Body of pancreas (tissue), 4 donors: ENCODE results near the gene PPIC.

Experiments
- POLR2A ChIP-seq, 3 donors: fragments of 450-650 bp; IDR thresholded peaks; one replicate each; pipeline ENCODE4 v1.6.1; 2016; ENCODE audit warnings: antibody characterized with exemption in 3 of 3, mild to moderate bottlenecking in 2 of 3
- TF ChIP-seq, protein P1 (sequence below), 7 experiments: fragments of 450-650 bp in 4 of 7; fragments of 200-600 bp in 3 of 7; sonication (generic) in 3 of 7; IDR thresholded peaks; one replicate each; pipeline ENCODE4 v1.5.1; 2016 to 2019; ENCODE audit warnings: antibody characterized with exemption in 7 of 7

DNA sequence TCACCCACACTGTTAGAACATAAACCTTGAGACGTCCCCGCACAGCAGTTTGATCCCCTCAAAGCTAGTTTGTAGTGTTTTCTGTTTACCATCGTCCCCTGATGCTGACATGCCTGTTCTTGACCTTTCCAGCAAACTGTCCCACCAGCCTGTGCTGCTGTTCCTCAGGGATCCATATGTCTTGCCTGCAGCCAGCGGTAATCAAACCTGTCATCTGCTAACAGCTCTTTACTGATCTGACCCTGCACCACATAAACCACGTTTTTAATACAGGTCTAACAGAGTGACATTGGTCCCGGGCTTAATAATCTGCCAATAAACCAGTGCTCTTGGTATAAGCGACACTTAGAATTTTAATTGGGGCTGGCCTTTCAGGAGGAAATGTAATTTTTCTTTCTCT lies 34.7 kb downstream of the PPIC start:
- TF ChIP-seq, protein P1, sequence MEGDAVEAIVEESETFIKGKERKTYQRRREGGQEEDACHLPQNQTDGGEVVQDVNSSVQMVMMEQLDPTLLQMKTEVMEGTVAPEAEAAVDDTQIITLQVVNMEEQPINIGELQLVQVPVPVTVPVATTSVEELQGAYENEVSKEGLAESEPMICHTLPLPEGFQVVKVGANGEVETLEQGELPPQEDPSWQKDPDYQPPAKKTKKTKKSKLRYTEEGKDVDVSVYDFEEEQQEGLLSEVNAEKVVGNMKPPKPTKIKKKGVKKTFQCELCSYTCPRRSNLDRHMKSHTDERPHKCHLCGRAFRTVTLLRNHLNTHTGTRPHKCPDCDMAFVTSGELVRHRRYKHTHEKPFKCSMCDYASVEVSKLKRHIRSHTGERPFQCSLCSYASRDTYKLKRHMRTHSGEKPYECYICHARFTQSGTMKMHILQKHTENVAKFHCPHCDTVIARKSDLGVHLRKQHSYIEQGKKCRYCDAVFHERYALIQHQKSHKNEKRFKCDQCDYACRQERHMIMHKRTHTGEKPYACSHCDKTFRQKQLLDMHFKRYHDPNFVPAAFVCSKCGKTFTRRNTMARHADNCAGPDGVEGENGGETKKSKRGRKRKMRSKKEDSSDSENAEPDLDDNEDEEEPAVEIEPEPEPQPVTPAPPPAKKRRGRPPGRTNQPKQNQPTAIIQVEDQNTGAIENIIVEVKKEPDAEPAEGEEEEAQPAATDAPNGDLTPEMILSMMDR (IDR thresholded peaks at IDR 0.05) = no peak
- TF ChIP-seq POLR2A (IDR thresholded peaks at IDR 0.05) = no peak
